Parathyroid adenoma (tissue), 2 donors: ENCODE measurements around the gene GPC3.

ENCODE experiments used
- H2AFZ ChIP-seq: fragments of 300-600 bp; sonication (generic); one replicate; pipeline ENCODE4 v1.7.0; 2017; ENCODE audit warnings: antibody characterized with exemption, mild to moderate bottlenecking
- H3K27ac ChIP-seq: fragments of 300-600 bp; sonication (generic); one replicate; pipeline ENCODE4 v1.7.0; 2017
- H3K27me3 ChIP-seq: fragments of 300-600 bp; sonication (generic); one replicate; pipeline ENCODE4 v1.7.0; 2017; ENCODE audit warnings: low read length; ENCODE audit not compliant: control insufficient read depth, insufficient read depth
- H3K36me3 ChIP-seq: fragments of 300-600 bp; sonication (generic); one replicate; pipeline ENCODE4 v1.7.0; 2017; ENCODE audit warnings: low read length; ENCODE audit not compliant: control insufficient read depth, insufficient read depth
- H3K4me1 ChIP-seq: fragments of 300-600 bp; sonication (generic); one replicate; pipeline ENCODE4 v1.7.0; 2017; ENCODE audit warnings: control low read depth
- H3K4me2 ChIP-seq: fragments of 300-600 bp; sonication (generic); one replicate; pipeline ENCODE4 v1.7.0; 2017; ENCODE audit warnings: low read length
- H3K4me3 ChIP-seq: fragments of 300-600 bp; sonication (generic); one replicate; pipeline ENCODE4 v1.7.0; 2017; ENCODE audit warnings: low read depth, low read length
- H3K79me2 ChIP-seq: fragments of 300-600 bp; sonication (generic); one replicate; pipeline ENCODE4 v1.7.0; 2017; ENCODE audit warnings: control low read depth
- H3K9ac ChIP-seq: fragments of 300-600 bp; sonication (generic); one replicate; pipeline ENCODE4 v1.7.0; 2017; ENCODE audit warnings: mild to moderate bottlenecking
- H3K9me3 ChIP-seq: fragments of 300-600 bp; sonication (generic); one replicate; pipeline ENCODE4 v1.7.0; 2017; ENCODE audit warnings: low read length; ENCODE audit not compliant: control insufficient read depth
- TF ChIP-seq, protein P1 (sequence below): fragments of 300-600 bp; sonication (generic); IDR thresholded peaks from one replicate; pipeline ENCODE4 v1.7.0; 2017; ENCODE audit warnings: antibody characterized with exemption, mild to moderate bottlenecking
- donor health status: primary hyperparathyroidism.

GPC3 gene

DNA sequence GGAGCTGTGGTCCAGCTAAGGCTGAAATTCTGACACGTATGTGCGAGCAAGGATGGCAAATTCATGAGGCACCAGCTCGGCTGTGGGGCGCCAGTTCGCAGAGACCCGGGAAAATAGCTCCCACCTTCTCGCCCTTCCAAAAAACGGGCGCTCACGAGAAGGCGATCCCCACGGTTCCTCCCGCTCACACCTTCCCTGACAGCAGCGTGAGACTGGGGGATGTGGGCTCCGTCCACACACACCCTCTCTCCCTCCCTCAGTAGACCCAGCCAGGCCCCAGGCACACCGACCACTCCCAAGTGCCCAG, 584 bp downstream of the GPC3 start:
- no peak overlapping the region for H3K9ac ChIP-seq
- H3K27me3 ChIP-seq: no peaks in the 10 kb centered on the region
- no peaks in the 10 kb centered on the region for H3K9me3 ChIP-seq
- H3K4me2 ChIP-seq: no peak overlapping the region
- H3K27ac ChIP-seq: no peak overlapping the region
- no peaks in the 10 kb centered on the region for H3K36me3 ChIP-seq
- H3K4me3 ChIP-seq: no peak overlapping the region
- no peaks in the 10 kb centered on the region for H3K79me2 ChIP-seq
- no peak overlapping the region for H2AFZ ChIP-seq
- no peaks in the 10 kb centered on the region for H3K4me1 ChIP-seq
- TF ChIP-seq, protein P1, sequence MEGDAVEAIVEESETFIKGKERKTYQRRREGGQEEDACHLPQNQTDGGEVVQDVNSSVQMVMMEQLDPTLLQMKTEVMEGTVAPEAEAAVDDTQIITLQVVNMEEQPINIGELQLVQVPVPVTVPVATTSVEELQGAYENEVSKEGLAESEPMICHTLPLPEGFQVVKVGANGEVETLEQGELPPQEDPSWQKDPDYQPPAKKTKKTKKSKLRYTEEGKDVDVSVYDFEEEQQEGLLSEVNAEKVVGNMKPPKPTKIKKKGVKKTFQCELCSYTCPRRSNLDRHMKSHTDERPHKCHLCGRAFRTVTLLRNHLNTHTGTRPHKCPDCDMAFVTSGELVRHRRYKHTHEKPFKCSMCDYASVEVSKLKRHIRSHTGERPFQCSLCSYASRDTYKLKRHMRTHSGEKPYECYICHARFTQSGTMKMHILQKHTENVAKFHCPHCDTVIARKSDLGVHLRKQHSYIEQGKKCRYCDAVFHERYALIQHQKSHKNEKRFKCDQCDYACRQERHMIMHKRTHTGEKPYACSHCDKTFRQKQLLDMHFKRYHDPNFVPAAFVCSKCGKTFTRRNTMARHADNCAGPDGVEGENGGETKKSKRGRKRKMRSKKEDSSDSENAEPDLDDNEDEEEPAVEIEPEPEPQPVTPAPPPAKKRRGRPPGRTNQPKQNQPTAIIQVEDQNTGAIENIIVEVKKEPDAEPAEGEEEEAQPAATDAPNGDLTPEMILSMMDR: no peak

DNA sequence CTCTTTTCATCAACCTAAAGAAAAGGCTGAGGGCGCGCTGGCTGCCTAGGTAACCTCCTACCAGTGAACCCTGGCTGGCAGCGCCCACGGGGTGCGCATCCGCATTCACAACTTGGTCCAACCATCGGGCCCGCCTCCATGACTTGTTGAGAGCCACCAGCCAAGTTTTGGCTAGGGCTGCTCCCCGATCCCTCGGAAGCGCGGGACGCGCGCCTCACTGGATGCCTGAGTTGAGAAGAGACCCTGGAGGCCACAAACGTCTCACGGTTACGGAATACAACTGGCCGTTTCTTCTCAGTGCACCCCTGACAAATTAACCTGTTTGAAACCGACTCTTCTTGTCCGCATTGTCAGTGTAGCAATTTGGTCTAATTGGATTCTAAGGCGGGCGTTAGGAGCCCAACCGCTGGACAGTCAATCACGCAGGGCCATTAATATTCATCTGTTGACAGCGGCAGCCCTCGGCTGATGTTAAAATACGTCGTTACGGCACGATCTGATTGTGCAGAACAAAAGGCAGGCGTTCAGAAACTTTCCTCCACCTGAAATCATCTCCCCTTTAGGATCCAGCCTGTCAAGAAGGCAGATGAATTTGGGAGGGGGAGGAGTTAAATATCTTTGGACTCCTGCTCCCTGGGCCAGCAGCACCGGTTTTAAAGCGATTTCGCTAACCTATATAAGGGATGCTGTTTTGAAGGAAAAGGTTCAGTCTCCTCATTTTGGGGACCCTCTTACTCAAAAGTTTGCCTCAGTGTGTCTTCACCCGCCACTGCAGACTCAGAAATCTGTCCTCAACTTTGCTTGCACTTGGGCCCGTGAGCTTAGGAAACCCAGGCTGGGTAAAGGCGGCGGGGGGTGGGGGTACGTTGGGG, 1.2 kb downstream of the GPC3 start:
- no peaks in the 10 kb centered on the region for H3K79me2 ChIP-seq
- H3K4me2 ChIP-seq: peak overlapping the region; percentile 22
- TF ChIP-seq, protein P1: no peak
- H2AFZ ChIP-seq: no peak overlapping the region
- H3K4me3 ChIP-seq: no peak overlapping the region
- H3K27ac ChIP-seq: no peak overlapping the region
- H3K4me1 ChIP-seq: no peaks in the 10 kb centered on the region
- no peaks in the 10 kb centered on the region for H3K27me3 ChIP-seq
- no peaks in the 10 kb centered on the region for H3K9me3 ChIP-seq
- H3K9ac ChIP-seq: no peak overlapping the region
- no peaks in the 10 kb centered on the region for H3K36me3 ChIP-seq

DNA sequence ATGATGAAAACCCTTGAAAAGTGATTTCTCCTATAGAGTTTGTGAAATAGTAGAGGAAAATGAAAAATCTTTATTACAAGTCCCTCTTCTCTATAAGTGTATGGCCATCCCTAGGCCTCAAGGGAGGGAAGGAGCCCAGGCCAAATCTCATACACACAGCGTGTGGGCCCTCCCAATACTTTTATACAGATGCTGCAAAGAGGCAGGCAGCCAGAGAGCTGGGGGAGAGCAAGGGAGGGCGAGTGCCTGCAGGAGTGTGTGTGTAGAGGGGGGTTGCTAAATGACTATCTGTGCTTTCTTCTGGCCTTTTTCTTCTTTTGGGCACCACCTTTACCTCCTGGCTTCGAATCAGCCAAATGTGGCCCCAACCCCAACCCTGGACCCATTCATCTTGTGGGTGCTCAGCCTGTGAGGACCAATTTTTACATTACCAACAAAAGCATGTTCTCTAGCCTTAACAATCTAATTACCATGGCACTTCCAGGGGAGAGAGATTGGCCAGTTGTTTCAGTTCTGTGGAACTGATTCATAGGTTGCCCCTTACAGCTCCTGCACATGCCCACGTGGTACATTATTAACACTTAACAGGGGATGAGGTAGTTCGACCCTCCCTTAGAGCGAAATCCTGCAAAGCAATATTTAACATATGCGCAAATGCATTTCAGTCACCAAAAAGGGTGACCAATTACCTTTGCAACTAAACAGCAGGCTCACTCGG, 2.0 kb downstream of the GPC3 start:
- Histone ChIP-seq H3K27ac (no peak overlapping the region), H3K9ac (no peak overlapping the region), H3K27me3 (no peaks in the 10 kb centered on the region), H3K4me3 (no peak overlapping the region), H3K79me2 (no peaks in the 10 kb centered on the region), H3K4me2 (no peak overlapping the region), H3K4me1 (no peaks in the 10 kb centered on the region), H2AFZ (no peak overlapping the region), H3K9me3 (no peaks in the 10 kb centered on the region), H3K36me3 (no peaks in the 10 kb centered on the region)
- TF ChIP-seq, protein P1: no peak

- Histone ChIP-seq H3K9me3 (no peaks in the 10 kb centered on the region), H3K27me3 (no peaks in the 10 kb centered on the region), H3K36me3 (no peaks in the 10 kb centered on the region), H3K4me3 (no peak overlapping the region), H3K79me2 (no peaks in the 10 kb centered on the region), H3K4me2 (no peak overlapping the region), H2AFZ (no peak overlapping the region), H3K27ac (no peak overlapping the region), H3K9ac (no peak overlapping the region), H3K4me1 (no peaks in the 10 kb centered on the region)
- TF ChIP-seq, protein P1: no peak
Measured at GRCh38 chrX:133981924-133982323, 3.5 kb downstream of the GPC3 start.
